HepG2 (cell line): ENCODE measurements around the gene TNFAIP1. TPM values are rescaled to one million over a fixed set of nuclear protein-coding genes. Genes with fewer than 3 reads are reported as not detected.

ENCODE experiments used
- CAMTA2 ChIP-seq: sonication (generic); formaldehyde crosslinking; IDR thresholded peaks from 2 replicates; pipeline ENCODE4 v1.4.0; 2020; ENCODE audit warnings: mild to moderate bottlenecking, missing genetic modification reagents, borderline replicate concordance
- CCDC6 ChIP-seq: sonication (generic); formaldehyde crosslinking; IDR thresholded peaks from 2 replicates; pipeline ENCODE4 v1.8.1; 2022; ENCODE audit warnings: mild to moderate bottlenecking, missing genetic modification reagents, moderate library complexity
- SNAPC4 ChIP-seq: sonication (generic); formaldehyde crosslinking; IDR thresholded peaks from 2 replicates; pipeline ENCODE4 v1.4.0; 2020; ENCODE audit warnings: mild to moderate bottlenecking, missing genetic modification reagents
- TCF12 ChIP-seq, 2 experiments: fragments of 450-650 bp in 1 of 2; sonication (generic) in 1 of 2; formaldehyde crosslinking in 1 of 2; IDR thresholded peaks; 2 replicates each; pipeline versions ENCODE4 v1.6.1 to v1.8.0; 2017 to 2022; ENCODE audit warnings: antibody characterized with exemption in 1 of 2, mild to moderate bottlenecking in 1 of 2, missing genetic modification reagents in 1 of 2, moderate library complexity in 1 of 2
- ZBTB2 ChIP-seq: sonication (generic); formaldehyde crosslinking; IDR thresholded peaks from 2 replicates; pipeline ENCODE4 v1.8.0; 2022; ENCODE audit warnings: low read depth, missing genetic modification reagents
- ZNF235 ChIP-seq: sonication (generic); formaldehyde crosslinking; IDR thresholded peaks from 2 replicates; pipeline ENCODE4 v1.8.1; 2023; ENCODE audit warnings: mild to moderate bottlenecking, missing genetic modification reagents, borderline replicate concordance
- ZNF776 ChIP-seq: sonication (generic); formaldehyde crosslinking; IDR thresholded peaks from 2 replicates; pipeline ENCODE4 v1.4.0; 2020; ENCODE audit warnings: mild to moderate bottlenecking, missing genetic modification reagents
- polyA plus RNA-seq, 8 experiments: library from polyadenylated mRNA; depleted of rRNA in 3 of 8; stranded (reverse) in 7 of 8; unstranded in 1 of 8; fragments of >200 nt; fragmentation: Illumina TruSeq in 4 of 8; extraction: Trizol in 4 of 8; gene quantifications; 2 replicates each; pipeline versions ENCODE4 v1.2.1 to v1.2.3, GENCODE V29; 2011 to 2016; ENCODE audit warnings: low read depth in 4 of 8, missing spikeins in 1 of 8, mixed read lengths in 1 of 8; ENCODE audit not compliant: insufficient read depth in 1 of 8
- total RNA-seq, 5 experiments: library from RNA; depleted of rRNA; stranded (reverse); fragments of >200 nt; fragmentation: Illumina TruSeq; extraction: Trizol; gene quantifications; 2 replicates each; pipeline ENCODE4 v1.2.3, GENCODE V29; 2016; ENCODE audit warnings: low read depth in 1 of 5
- TF ChIP-seq, protein P1 (sequence below): sonication (generic); formaldehyde crosslinking; IDR thresholded peaks from 2 replicates; pipeline ENCODE4 v1.9.0; 2021; ENCODE audit warnings: missing genetic modification reagents, mild to moderate bottlenecking, borderline replicate concordance
- TF ChIP-seq, protein P2 (sequence below): sonication (generic); formaldehyde crosslinking; IDR thresholded peaks from 2 replicates; pipeline ENCODE4 v1.5.0; 2020; ENCODE audit warnings: mild to moderate bottlenecking, missing genetic modification reagents, borderline replicate concordance

TNFAIP1 gene
- total and polyA plus RNA-seq, 2 of the 13 experiments (the other 11 are each of a cell fraction or from before 2014, with no cell fraction given) = 17.5 to 40.6 TPM

GRCh38 chr17:28334666-28335200 lies 828 bp upstream of the TNFAIP1 start (continued):
- TF ChIP-seq TCF12 (IDR thresholded peaks at IDR 0.05) (no peak), TCF12 (CRISPR knock-in tag; IDR thresholded peaks at IDR 0.05) (peak; percentile 38; the same call in 1 of the 2 replicates), CAMTA2 (CRISPR knock-in tag) (0 out of 2 replicates have a peak, but pooled peaks have one; percentile 25), ZNF776 (0 out of 2 replicates have a peak, but pooled peaks have one; percentile 61), ZBTB2 (CRISPR knock-in tag) (no peak), ZNF235 (CRISPR knock-in tag) (0 out of 2 replicates have a peak, but pooled peaks have one; percentile 14), CCDC6 (0 out of 2 replicates have a peak, but pooled peaks have one; percentile 36), SNAPC4 (0 out of 2 replicates have a peak, but pooled peaks have one; percentile 36)
- TF ChIP-seq, protein P1, sequence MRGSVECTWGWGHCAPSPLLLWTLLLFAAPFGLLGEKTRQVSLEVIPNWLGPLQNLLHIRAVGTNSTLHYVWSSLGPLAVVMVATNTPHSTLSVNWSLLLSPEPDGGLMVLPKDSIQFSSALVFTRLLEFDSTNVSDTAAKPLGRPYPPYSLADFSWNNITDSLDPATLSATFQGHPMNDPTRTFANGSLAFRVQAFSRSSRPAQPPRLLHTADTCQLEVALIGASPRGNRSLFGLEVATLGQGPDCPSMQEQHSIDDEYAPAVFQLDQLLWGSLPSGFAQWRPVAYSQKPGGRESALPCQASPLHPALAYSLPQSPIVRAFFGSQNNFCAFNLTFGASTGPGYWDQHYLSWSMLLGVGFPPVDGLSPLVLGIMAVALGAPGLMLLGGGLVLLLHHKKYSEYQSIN (CRISPR knock-in tag) = peak; percentile 27; the same call in 1 of the 2 replicates
- TF ChIP-seq, protein P2, sequence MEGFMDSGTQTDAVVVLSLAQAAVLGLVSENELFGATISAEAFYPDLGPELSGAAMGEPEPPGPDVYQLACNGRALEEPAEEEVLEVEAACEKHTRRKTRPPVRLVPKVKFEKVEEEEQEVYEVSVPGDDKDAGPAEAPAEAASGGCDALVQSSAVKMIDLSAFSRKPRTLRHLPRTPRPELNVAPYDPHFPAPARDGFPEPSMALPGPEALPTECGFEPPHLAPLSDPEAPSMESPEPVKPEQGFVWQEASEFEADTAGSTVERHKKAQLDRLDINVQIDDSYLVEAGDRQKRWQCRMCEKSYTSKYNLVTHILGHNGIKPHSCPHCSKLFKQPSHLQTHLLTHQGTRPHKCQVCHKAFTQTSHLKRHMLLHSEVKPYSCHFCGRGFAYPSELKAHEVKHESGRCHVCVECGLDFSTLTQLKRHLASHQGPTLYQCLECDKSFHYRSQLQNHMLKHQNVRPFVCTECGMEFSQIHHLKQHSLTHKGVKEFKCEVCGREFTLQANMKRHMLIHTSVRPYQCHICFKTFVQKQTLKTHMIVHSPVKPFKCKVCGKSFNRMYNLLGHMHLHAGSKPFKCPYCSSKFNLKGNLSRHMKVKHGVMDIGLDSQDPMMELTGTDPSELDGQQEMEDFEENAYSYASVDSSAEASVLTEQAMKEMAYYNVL (CRISPR knock-in tag) = 0 out of 2 replicates have a peak, but pooled peaks have one; percentile 11
